ENCODE results near the gene PTPRM.

The PTPRM gene

DNA sequence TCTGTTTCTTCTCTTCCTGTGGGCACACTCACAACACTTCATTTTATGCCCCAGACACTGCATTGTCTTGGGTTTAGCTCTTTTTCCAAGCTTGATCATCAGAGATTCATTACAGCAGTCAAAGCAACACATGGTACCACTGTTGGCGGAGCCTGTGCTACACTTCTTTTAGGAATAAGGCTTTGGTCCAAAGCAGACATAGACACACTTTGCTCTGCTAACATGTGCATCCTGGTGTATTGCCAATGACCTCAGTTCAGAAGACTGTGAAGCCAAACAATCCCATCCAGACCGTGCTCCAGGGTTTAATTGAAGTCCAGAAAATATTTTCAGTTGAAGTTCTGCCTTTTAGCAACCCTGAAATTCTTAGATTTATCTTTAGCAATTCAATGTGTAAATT, 687.5 kb downstream of the PTPRM start:
- DNase-seq = no peak

DNA sequence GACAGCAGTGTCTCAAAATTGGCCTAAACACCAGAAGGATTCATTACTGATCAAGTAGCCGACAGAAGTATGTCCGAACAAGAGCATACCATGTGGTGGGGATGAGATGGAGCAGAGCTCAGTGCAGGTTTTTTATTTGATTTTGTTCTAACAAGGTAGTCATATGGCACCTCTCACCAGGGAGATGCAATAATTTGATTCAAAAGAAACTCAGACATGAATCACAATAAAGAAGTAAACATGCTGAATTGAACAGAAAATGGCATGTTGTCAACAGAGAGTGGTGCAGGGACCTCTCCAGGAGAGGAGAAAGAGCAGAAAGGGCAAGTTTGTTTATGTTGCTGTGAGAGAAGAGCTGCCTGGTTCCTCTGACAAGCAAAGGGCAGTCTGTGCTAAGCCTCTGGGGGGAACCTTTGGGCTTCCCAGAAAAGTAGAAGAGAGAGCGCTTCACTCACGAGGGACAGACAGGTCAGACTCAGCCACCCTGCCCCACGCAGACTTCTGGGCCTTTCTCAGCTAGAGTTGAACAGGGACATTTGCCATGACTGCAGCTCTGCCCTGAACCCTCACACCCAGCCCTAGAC, 690.8 kb downstream of the PTPRM start:
- no peak for DNase-seq

GRCh38 chr18:8260319-8260718, 693.2 kb downstream of the PTPRM start:
- no peak for DNase-seq

- no peak for DNase-seq
Observed at GRCh38 chr18:8260827-8261226, 693.7 kb downstream of the PTPRM start.

DNA sequence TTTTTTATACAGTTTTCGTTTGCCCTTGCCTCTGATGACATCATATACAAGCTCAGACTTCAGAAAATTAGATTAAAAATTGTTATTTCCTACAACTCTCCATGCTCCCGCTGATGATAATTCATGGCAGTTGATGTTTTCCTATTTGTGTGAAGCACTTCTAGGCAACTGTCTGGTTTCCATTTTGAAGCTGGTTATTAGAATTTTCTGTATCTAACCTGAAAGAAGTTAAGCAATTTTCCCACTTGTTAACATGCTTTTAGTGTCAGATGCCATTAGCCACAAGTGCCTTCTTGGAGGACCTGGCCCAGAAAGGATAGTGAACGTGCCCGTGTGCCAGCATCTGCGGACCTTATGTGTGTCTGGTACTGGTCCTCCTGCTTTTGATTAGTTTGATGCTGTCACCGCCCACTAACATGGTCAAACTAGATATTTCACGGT, 694.6 kb downstream of the PTPRM start:
- no peak for DNase-seq

GRCh38 chr18:8262221-8262620, 695.1 kb downstream of the PTPRM start:
- DNase-seq = no peak

DNA sequence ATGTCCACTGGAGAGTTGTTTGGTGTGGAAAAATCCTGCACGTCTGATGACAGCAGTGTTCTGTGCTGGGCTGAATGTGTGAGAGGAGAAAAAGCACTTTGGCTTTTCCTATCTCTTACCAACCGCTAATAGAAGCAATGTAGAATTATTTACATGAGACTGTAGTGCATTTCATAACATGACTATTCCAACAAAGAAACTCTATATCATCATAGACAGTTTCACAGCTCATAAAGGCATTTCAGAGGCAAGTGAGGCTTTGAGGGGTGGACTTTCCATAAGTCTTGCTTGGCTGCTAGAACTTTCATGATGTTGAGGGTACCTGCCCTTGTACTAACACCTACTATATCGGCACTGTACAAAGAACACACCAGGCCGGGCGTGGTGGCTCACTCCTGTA, 697.0 kb downstream of the PTPRM start:
- DNase-seq = no peak

- DNase-seq = peak; percentile 29
Observed at GRCh38 chr18:8264861-8265411, 697.8 kb downstream of the PTPRM start.

DNA sequence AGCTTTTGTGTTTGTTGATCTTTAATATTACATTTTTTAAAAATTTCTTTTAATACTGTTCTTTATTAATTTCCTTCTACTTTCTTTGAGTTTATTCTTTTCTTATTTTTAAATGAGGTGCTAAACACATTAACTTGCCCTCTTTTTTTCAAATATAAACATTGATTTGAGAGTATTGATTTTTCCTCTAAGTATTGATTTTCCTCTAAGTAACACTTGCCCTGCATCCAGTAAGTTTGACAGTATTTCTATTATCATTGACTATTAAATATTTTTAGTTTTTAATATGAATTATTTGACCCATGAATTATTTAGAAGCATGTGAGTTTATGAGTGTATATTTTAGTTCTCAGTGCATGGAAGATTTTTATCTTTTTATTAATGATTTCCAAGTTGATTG, 705.1 kb downstream of the PTPRM start:
- no peak for DNase-seq

DNA sequence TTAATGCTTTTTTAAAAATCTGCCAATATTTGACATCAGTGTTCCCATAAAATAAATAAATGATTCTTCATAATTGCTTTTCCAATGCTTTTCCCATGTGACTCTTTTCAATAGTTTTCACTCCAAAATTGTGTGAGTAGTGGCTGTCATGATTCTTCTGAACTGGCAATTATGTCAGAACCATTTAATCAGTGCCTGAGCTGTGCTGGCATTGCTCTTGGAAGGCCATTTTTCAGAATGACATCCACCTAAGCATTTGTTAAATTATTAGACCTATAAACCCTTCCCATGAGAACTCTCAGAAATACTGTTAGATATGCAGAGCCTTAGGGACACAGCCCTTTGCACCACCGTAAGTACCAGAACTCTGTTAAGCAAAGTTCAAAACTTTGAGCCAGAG, 707.3 kb downstream of the PTPRM start:
- DNase-seq = no peak

GRCh38 chr18:8276406-8276805, 709.3 kb downstream of the PTPRM start:
- no peak for DNase-seq

DNA sequence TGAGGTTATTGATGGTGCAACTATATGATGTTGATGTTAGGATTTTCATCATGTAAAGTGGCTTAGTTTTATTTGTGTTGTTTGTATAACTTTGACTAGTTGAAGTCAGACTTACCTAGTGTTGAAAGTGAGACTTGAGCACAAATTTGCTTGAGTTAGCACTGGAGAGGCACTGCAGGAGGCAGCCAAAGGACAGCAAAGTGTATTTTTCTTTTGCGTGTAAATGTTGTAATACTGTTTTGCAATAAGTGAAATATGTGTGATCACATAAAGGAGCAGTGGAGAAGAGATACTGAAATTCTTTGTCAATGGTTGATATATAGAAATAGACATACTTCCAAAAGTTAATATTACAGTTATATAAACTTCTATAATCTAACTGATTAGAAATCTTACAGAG, 710.2 kb downstream of the PTPRM start:
- DNase-seq = no peak

- DNase-seq = no peak
Observed at GRCh38 chr18:8279346-8279745, 712.2 kb downstream of the PTPRM start.

DNA sequence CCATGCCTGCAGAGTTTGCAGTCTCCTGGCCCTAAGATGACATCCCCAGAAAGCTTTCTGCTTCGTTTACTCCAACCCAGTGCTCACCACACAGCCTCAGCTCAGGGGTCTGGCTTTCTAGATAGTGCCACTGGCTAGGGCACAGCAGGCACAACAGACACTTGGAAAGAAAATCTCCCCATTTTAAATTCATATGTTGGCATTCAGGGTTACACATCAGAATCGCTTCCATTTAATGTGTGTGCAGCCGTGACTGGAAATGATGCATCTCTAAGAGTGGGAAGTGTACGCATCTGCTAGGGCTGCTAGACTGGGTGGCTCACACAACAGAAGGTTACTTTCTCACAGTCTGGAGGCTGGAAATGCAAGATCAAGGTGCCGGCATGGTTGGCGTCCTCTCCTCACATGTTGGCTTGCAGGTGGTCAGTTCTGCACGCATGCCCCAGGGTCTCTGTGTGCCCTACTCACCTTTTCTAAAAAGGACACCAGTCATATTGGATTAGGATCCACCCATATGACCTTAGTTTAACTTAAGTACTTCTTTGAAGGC, 712.7 kb downstream of the PTPRM start:
- no peak for DNase-seq

DNA sequence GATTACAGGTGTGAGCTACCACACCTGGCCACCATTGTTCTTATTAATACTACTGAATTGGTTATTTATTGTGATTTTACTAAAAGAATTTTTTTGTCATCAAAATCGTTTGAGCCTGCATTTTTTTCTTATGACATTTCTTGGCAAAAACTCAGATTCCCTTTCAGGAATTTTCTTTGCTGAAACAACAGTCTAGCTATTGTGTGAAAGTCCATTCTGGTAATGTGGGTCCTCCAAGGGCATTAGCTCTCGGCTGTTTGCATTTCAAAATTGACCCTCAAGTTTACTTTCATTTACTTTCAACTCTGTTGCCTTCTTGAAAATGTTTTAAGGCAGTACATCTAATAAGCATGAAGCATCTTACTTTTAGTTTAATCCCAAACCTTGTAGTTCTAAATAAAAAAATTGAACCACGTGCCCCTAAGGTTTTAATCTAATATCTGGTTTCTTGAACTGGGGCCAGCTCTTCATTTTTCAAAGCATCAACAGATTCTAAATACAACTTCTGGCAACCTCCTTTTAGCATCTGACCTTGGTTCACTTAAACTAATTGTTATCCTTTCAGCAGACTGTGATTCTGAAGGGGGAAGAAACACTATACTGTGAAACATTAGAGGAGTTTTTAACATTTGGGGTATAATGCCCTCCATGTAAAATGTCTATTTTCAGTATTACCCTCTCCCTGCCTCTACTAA, 716.9 kb downstream of the PTPRM start:
- DNase-seq = peak; percentile 65

- DNase-seq = no peak
Observed at GRCh38 chr18:8286303-8286702, 719.2 kb downstream of the PTPRM start.

- DNase-seq = no peak
Observed at GRCh38 chr18:8287196-8287885, 720.2 kb downstream of the PTPRM start.

DNA sequence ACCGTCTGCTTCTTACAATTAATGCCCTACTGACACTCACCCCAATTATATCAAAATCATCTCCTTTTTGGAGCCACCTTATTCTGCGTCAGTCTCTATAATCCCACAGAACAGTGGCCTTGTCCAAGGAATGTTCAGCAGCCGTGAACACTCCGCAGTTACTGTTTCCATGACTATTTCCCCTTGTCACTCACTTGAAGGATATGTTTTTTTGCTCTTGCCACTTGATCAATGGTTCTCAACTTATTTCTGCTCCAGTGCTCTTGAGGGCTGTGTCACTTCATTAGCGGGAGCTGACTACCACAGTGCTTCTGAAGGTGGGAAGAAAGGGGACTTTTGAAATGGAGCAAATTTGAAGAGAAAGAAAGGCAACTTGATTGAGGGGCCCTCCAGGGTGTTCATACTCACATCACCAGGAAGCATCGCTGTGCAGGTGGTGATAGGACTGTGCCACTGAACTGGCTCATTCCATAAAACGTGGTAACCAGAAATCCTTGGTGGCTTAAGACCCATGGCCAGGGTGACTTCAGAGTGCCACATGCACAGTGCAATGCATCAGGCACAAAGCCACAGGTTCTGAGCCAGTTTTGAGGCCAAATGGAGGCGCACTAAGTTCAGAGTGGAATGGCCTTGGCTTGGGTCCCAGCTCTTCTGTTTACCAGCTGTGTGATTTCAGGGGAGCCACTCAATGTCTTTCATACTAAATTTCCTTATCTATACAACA, 721.5 kb downstream of the PTPRM start:
- no peak for DNase-seq

DNA sequence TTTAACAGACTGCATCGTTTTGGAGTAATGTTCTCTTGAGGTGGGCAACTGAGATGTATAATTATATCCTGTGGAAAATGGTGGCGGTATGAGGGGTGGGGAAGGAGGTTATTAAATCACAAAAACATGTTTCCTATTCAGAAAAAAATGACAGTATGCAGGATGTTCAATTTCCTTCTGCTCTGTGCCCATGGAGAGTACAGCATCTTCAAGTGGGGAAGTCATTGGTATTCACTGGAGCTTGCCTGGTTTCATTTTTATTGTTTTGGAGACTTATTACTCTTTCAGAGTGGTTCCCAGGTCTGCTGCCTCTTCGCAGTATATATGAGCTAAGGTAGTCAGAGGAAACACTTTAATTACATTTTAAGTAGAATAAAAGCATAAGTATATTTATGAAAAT, 723.3 kb downstream of the PTPRM start:
- no peak for DNase-seq

GRCh38 chr18:8290913-8291312, 723.8 kb downstream of the PTPRM start:
- DNase-seq = no peak

GRCh38 chr18:8293184-8293583, 726.1 kb downstream of the PTPRM start:
- no peak for DNase-seq

- DNase-seq = no peak
Observed at GRCh38 chr18:8296886-8297616, 729.9 kb downstream of the PTPRM start.
